ENCODE measurements around the gene TIMM8B. TPM values are rescaled to one million over a fixed set of nuclear protein-coding genes. Genes with fewer than 3 reads are reported as not detected.
"Not testable (repeated sequence)": the region's sequence is repeated elsewhere in the genome, so short reads cannot be mapped to it uniquely, and the experiment has no call there.

The TIMM8B gene
- polyA plus RNA-seq, 3 donors, result 45.3 to 118 (median 118) TPM

DNA sequence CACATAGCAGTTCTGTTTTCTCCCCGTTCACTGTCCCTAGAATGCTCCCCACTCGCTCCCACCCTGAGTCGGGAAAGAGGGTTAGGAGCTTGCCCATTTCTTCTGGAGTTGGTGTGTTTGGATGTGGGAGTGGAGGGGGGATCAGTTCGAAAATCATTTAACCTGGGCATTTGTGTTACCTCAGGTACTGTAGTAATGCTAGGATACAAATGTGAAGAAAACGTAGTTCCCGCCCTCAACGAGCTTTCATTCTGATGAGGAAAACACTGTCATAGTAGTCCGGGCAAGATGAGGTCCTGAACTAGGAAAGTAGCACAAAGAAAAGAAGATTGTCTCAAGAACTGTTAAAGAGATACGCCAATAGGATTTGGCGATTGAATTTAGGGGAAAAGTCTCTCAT lies 656 bp upstream of the TIMM8B start:
- H3K27ac ChIP-seq (ENCODE audit: low read depth, low read length), result no peak overlapping the region
- WGBS, 3 donors, result 15 to 19% (median 18%) methylated on average over 10 of the region's 10 CpGs

DNA sequence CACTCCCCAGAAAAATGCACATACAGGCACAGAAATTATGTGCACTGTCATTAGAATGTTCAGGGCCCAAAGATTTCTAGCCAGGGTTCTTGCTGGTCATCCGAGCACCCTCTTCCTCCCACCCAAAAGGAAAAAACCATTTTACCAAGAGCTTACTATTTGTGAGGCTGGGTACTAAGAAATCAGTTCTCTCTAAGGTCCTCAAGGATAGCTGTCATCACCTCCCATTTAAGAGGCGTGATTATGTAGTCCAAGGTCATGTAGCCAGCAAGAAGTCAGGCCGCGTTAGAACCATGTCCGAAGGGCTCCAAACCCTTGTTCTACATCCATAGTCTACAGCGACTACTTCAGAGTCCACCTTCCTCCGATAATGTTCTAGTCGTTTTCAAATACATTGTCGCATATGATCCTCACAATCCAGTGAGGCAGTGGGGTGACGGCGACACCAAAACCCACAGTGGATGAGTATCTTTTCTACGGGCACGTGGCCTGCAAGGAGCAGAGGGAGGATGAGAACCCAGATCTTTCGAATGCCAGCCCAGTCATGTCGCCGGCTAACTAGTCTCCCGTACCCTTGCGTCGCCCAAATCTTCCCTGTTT lies 634 bp downstream of the TIMM8B start:
- WGBS, 3 donors, result 4 to 5% (median 4%) methylated on average over 19 of the region's 19 CpGs
- H3K27ac ChIP-seq (ENCODE audit: low read depth, low read length), result no peak overlapping the region

GRCh38 chr11:112082729-112083128 lies 3.8 kb downstream of the TIMM8B start:
- WGBS, 3 donors, result 76 to 82% (median 78%) methylated on average over 4 of the region's 4 CpGs
- no peak overlapping the region for H3K27ac ChIP-seq (ENCODE audit: low read depth, low read length)

GRCh38 chr11:112073941-112074811 lies 12.4 kb downstream of the TIMM8B start, which contains the start of the genes NKAPD1 and PIH1D2:
TSS of gene NKAPD1 (plus strand) at chr11:112074299. CDS start at chr11:112075575, 1,276 bp downstream.
TSS of gene PIH1D2 (minus strand) at chr11:112074017. CDS start at chr11:112073174, 843 bp downstream.
- H3K27ac ChIP-seq (ENCODE audit: low read depth, low read length), result no peak within 1 kb of the TSS
- 0% methylated on average over 43 of the region's 43 CpGs for WGBS, 3 donors

DNA sequence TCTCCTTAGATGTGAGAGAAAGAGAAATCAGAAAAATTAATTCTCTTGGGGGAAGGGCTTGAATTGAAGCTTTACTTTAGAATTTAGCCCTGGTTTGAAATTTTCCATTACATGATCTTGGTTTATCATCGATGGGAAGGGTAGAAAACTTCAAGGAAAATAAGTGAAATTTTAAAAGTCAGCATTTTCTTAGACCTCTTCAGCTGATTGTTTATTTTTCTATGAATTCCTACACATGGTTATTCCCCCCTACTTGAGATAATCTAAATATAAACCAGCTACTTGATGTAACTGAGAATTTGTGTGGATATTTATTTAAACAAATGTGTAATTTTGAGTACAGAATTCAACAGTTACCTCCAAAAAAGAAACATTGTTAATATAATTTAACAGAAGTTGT lies 23.6 kb downstream of the TIMM8B start:
- WGBS, 3 donors, result 90 to 100% (median 94%) methylated on average over 1 of the region's 1 CpG
- H3K27ac ChIP-seq (ENCODE audit: low read depth, low read length), result no peak overlapping the region

DNA sequence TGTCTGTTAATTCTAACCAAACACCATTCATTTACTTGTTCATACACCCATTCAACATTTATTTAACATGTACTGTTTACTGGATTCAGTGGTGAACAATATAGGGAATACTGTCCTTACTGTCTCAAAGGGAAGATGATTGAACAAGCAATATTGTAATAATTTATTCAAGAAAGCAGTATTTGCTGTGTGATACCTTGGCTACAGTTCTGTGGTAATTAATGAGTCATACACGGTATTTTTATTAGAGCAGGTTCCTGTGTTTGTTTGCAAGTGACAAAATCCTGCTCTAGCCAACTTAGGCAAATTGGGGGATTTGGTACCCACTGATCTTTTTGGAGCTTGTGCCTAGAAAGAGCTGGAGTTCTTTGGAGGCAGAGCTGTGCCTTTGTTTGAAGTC lies 28.5 kb downstream of the TIMM8B start:
- WGBS, 3 donors, result 41 to 63% (median 53%) methylated on average over 1 of the region's 1 CpG
- no peak overlapping the region for H3K27ac ChIP-seq (ENCODE audit: low read depth, low read length)

DNA sequence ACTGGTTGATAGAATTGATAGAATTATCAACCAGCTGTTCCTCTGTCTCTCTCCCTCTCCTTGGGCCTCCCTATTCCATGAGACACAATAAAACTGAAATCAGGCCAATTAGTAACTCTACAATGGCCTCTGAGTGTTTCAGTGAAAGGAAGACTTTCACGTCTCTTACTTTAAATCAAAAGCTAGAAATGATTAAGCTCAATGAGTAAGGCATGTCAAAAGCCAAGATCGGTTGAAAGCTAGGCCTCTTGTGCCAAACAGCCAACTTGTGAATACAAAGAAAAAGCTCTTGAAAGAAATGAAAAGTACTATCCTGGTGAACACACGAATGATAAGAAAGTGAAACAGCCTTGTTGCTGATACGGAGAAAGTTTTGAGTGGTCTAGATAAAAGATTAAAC lies 29.4 kb downstream of the TIMM8B start:
- 69 to 91% (median 90%) methylated on average over 4 of the region's 4 CpGs for WGBS, 3 donors
- H3K27ac ChIP-seq (ENCODE audit: low read depth, low read length), result no peak overlapping the region

GRCh38 chr11:112051768-112052167 lies 34.8 kb downstream of the TIMM8B start:
- H3K27ac ChIP-seq (ENCODE audit: low read depth, low read length), result no peak overlapping the region
- 89 to 92% (median 91%) methylated on average over 3 of the region's 3 CpGs for WGBS, 3 donors

GRCh38 chr11:112050721-112051120 lies 35.8 kb downstream of the TIMM8B start:
- WGBS, 3 donors, result 84 to 86% (median 86%) methylated on average over 3 of the region's 3 CpGs
- no peak overlapping the region for H3K27ac ChIP-seq (ENCODE audit: low read depth, low read length)

DNA sequence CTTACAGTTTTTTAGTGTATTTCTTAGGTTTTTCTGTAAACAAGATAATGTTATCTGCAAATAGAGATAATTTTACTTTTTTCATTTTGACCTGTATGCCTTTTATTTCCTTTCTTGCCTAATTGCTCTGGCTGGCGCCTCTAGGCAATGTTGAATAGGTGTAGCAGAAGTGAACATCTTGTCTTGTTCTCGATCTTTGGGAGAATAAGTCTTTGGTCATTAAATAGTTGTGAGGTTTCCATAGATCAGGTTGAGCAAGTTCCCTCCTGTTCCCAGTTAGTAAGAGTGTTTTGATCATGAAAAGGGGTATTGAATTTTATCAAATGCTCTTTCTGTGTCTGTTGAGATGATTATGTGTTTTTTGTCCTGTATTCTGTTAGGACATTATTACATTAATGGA lies 36.8 kb downstream of the TIMM8B start:
- 48 to 49% (median 48%) methylated on average over 2 of the region's 2 CpGs for WGBS, 3 donors
- no peak overlapping the region for H3K27ac ChIP-seq (ENCODE audit: low read depth, low read length)

GRCh38 chr11:112048256-112048655 lies 38.3 kb downstream of the TIMM8B start:
- H3K27ac ChIP-seq (ENCODE audit: low read depth, low read length), result not testable (repeated sequence)

GRCh38 chr11:112046647-112047046 lies 39.9 kb downstream of the TIMM8B start:
- 99 to 100% (median 100%) methylated on average over 2 of the region's 2 CpGs for WGBS, 3 donors
- H3K27ac ChIP-seq (ENCODE audit: low read depth, low read length), result not testable (repeated sequence)

More at GRCh38 chr11:112048256-112048655, 38.3 kb downstream of the TIMM8B start:
- 88 to 95% (median 95%) methylated on average over 3 of the region's 3 CpGs for WGBS, 3 donors

DNA sequence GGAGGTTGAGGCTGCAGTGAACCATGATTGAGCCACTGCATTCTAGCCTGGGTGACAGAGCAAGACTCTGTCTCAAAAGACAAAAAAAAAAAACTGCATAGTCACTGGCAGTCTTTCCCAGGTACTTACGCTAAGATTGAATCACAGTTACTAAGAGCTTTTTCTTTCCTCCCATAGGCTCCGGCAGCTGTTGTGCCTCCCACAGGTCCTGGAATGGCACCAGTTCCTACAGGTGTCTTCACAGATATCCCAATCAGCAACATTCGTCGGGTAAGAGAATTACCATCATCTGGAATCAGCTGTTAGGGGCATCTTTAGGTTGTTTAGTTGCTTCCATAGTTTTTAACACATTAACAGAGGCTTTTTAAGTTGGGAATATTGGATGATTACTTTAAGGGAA lies 41.6 kb downstream of the TIMM8B start:
- H3K27ac ChIP-seq (ENCODE audit: low read depth, low read length), result no peak overlapping the region
- WGBS, 3 donors, result 48 to 98% (median 97%) methylated on average over 4 of the region's 4 CpGs

DNA sequence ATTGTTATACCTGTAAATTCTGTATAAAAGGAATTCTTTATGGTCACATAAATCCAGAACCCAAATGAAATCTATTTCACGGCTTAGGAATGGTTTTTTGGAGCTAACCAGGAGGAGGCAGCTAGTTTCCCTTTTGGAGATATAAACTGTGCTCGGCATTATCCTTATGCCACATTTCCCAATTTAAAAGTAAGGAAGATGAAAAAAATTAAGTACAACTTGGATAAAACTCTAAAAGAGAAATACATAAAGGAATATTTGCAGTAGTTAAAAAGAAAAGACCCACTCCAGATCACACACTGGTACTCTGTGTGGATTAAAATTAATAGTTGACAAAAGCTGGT lies 43.6 kb downstream of the TIMM8B start:
- WGBS, 3 donors, result 94 to 97% (median 96%) methylated on average over 2 of the region's 2 CpGs
- no peak overlapping the region for H3K27ac ChIP-seq (ENCODE audit: low read depth, low read length)

DNA sequence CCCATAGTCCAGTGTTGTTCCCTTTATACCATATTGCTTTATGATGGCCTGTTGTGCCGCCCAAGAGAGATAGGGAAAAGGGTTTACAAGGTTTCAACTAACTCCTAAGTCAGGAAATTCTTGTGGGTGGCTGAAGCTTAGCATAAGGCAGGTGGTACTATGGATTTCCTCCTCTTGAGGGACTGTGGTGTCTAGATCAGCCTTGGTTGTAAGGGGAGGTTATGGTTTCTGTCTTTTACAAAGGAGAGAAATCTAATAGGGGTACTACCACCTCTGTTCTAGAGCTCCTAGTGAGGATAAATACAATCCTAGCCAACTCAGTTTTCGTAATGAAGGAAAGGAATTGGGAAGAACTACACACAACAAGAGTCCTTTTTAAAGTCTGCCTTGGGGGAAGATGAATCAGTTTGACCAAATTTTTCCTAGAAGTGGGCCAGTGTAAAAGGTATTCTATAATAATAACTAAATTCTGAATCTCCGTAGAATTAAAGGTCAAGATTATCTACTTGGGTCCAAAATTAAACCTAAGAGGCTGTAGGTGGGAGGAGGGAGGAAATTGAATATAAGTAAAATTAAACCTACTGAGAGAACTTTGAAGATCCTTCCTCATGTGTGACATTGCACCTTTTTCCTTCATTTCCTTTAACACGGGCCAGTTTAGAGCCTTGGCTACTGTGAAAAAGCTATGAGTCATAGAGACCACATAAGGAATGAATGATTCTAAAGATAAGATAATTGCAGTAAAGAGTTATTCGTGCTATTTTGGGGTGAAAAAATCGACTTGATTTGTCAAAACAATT lies 44.2 kb downstream of the TIMM8B start:
- no peak overlapping the region for H3K27ac ChIP-seq (ENCODE audit: low read depth, low read length)

GRCh38 chr11:112037527-112037926 lies 49.0 kb downstream of the TIMM8B start:
- no peak overlapping the region for H3K27ac ChIP-seq (ENCODE audit: low read depth, low read length)

More for the DNA sequence above, 44.2 kb downstream of the TIMM8B start:
- WGBS, 3 donors, result 56 to 70% (median 61%) methylated on average over 6 of the region's 6 CpGs

Measured in adipose tissue (tissue), 3 donors.